SU-DHL-6 (cell line): Measurements from ENCODE around the gene TXNRD1.

ENCODE experiments used
- CTCF ChIP-seq: fragments of 200-600 bp; sonication (generic); IDR thresholded peaks from one replicate; pipeline ENCODE4 v1.5.1; 2017; ENCODE audit warnings: antibody characterized with exemption, mild to moderate bottlenecking, low read length, moderate library complexity; ENCODE audit not compliant: insufficient read depth, poor library complexity, severe bottlenecking
- EZH2phosphoT487 ChIP-seq: fragments of 200-600 bp; sonication (generic), shearing (Covaris generic); conservative IDR thresholded peaks from 2 replicates; pipeline ENCODE4 v1.6.1; 2018; ENCODE audit warnings: mild to moderate bottlenecking, antibody characterized with exemption, low read length, moderate library complexity, mixed read lengths

DNA sequence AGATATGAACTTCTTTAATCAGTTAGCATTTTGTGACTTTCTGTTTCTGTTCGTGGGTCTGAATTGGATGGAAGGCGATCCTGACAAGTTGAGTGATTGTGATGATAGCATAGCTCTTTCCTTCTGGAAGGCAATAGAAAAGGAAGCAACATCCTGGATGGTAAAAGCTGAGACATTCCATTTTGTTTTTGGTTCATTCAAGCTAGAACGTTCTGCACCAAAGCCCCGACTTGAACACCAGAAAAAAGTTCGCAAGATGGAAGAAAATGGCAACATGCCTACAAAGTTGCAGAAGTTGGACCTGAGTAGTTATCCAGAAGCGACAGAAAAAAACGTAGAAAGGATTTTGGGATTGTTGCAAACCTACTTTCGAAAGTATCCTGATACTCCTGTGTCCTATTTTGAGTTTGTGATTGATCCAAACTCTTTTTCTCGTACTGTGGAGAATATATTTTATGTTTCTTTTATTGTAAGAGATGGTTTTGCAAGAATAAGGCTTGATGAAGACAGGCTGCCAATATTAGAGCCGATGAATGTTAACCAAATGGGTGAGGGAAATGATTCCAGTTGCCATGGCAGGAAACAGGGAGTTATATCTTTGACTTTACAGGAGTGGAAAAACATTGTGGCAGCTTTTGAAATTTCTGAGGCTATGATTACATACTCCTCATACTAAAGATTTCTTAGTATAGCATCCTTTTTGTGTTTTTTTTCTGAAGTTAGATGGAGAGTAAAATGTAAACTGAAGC is 88.9 kb downstream of the TXNRD1 start:
- TF ChIP-seq CTCF, result no peak
- no peak for TF ChIP-seq EZH2phosphoT487
